GM12875 (cell line): Measurements from ENCODE around the gene GTF2H1.
"Not testable (repeated sequence)": the region's sequence is repeated elsewhere in the genome, so short reads cannot be mapped to it uniquely, and the experiment has no call there.

Experiments used
- H3K4me3 ChIP-seq: one replicate; pipeline ENCODE4 v1.5.1; 2011; ENCODE audit warnings: low read depth, low read length, control low read depth
- TF ChIP-seq, protein P1 (sequence below): IDR thresholded peaks from 2 replicates; pipeline ENCODE4 v1.5.1; 2011; ENCODE audit warnings: low read depth, mild to moderate bottlenecking, control low read depth, inconsistent platforms, low read length, moderate library complexity, borderline replicate concordance; ENCODE audit not compliant: insufficient read depth

GTF2H1 gene

DNA sequence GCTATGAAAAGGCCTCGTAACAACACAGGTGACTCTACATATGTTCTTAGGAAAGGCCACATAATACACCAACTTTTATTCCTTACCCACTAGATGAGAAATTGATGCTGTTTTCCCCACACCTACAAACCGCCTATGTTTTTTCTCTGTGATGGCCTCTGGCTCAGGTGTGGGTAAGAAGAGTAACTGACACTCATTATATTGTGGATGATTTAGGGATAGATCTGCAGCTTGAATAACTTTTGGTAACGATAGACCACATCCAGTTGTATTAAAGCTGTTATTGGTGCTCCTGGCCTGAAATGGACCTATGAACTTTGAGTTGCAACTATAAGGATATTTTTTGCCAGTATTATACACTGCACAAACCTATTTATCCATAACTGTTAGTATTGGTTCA is 75.6 kb downstream of the GTF2H1 start:
- TF ChIP-seq, protein P1, sequence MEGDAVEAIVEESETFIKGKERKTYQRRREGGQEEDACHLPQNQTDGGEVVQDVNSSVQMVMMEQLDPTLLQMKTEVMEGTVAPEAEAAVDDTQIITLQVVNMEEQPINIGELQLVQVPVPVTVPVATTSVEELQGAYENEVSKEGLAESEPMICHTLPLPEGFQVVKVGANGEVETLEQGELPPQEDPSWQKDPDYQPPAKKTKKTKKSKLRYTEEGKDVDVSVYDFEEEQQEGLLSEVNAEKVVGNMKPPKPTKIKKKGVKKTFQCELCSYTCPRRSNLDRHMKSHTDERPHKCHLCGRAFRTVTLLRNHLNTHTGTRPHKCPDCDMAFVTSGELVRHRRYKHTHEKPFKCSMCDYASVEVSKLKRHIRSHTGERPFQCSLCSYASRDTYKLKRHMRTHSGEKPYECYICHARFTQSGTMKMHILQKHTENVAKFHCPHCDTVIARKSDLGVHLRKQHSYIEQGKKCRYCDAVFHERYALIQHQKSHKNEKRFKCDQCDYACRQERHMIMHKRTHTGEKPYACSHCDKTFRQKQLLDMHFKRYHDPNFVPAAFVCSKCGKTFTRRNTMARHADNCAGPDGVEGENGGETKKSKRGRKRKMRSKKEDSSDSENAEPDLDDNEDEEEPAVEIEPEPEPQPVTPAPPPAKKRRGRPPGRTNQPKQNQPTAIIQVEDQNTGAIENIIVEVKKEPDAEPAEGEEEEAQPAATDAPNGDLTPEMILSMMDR = no peak
- no peak overlapping the region for H3K4me3 ChIP-seq

DNA sequence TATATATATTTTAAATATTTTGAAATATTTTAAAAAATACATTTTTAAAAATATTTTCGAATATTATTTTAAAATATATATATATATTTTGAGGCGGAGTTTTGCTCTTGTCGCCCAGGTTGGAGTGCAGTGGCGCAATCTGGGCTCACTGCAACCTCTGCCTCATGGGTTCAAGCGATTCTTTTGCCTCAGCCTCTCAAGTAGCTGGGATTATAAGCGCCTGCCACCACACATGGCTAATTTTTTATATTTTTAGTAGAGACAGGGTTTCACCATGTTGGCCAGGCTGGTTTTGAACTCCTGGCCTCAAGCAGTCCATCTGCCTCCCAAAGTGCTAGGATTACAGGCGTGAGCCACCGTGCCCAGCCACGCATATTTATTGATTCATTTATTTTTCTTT is 78.7 kb downstream of the GTF2H1 start:
- not testable (repeated sequence) for H3K4me3 ChIP-seq

DNA sequence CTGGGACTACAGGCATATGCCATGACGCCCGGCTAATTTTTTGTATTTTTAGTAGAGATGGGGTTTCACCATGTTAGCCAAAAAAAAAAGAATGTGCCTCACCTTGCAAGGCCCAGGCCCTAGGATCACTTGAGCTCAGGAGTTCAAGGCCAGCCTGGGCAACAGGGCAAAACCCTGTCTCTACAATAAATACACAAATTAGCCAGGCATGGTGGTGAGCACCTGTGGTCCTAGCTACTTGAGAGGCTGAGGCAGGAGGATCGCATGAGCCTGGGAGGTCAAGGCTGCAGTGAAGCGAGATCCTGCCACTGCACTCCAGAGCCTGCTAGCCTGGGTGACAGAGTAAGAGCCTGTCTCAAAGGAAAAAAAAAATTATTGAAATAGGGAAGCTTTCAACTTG is 81.7 kb downstream of the GTF2H1 start:
- no peak overlapping the region for H3K4me3 ChIP-seq
- TF ChIP-seq, protein P1 = no peak

DNA sequence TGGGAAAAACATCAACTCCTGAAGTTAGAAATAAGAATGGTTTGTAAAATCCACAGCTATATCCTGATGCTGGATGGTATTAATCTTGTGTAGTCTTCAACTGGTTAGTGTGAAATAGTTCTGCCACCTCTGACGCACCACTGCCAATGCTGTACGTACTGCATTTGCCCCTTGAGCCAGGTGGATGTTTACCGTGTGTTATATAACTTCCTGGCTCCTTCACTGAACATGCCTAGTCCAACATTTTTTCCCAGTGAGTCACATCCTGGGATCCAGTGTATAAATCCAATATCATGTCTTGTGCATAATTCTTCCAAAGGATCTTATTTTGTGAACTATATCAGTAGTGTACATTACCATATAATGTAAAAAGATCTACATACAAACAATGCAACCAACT is 85.0 kb downstream of the GTF2H1 start:
- not testable (repeated sequence) for H3K4me3 ChIP-seq

DNA sequence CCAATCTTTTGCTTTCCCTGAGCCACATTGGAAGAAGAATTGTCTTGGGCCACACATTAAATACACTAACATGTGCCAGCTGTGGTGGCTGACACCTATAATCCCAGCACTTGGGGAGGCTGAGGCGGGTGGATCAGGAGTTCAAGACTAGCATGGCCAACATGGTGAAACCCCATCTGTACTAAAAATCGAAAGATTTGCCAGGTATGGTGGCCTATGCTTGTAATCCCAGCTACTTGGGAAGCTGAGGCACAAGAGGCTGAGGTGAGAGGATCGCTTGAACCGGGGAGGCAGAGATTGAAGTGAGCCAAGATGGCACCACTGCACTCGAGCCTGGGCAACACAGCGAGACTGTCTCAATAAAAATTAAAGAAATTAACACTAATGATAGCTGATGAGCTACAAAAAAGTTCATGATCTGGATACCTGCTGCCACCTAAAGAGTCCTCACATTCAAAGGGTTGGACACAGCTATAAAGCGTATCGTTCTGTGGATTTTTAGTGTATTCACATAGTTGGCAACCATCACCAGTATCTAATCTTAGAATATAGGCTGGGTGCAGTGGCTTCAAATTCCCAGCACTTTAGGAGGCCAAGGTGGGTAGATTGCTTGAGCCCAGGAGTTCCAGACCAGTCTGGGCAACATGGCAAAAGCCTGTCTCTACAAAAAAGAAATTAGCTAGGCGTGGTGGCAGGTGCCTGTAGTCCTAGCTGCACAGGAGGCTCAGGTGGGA is 86.4 kb downstream of the GTF2H1 start:
- H3K4me3 ChIP-seq = no peak overlapping the region
- TF ChIP-seq, protein P1 = no peak

DNA sequence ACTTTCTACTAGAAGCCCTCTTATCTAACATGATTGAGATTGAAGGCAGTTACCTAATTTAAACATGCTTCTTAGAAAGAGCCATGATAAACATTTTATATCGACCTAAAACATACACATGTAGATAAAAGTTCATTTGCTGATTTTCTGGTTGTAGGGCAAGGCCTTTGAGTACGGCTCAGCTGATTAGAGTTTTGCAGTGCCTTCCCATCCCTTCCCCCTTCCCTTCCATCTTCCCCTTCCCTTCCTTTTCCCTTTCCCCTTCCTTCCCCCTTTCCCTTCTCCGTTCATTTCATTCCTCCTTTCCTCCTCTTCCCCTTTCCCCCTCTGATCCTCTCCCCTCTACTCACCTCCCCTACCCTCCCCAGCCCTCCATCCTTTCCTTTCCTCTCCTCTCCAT is 94.1 kb downstream of the GTF2H1 start:
- TF ChIP-seq, protein P1 = no peak
- H3K4me3 ChIP-seq = no peak overlapping the region
